ENCODE measurements around the gene RET. TPM values are rescaled to one million over a fixed set of nuclear protein-coding genes. Genes with fewer than 3 reads are reported as not detected.
A peak's percentile ranks its signal among the peaks of the same experiment; 100 is the strongest.

Gene RET
- not detected in 2 replicates for total RNA-seq (2014; rRNA removed; shearing (Covaris generic); ENCODE audit: low replicate concordance)

GRCh38 chr10:43076876-43077420 lies at the start of gene RET:
RET (plus strand) TSS chr10:43077069; CDS start chr10:43077259, 190 bp downstream.
- Histone ChIP-seq H3K36me3 (no peaks in the 10 kb centered on the region), H3K4me3 (peak within 1 kb of the TSS; percentile 36), H3K9me3 (no peaks in the 10 kb centered on the region), H3K27me3 (peaks cover 17% of the 10 kb centered on the region; the same call in 1 of the 2 replicates)
- peak; percentile 52 for DNase-seq

GRCh38 chr10:43027331-43027955 lies 49.4 kb upstream of the RET start:
- no peak for DNase-seq
- H3K4me3 ChIP-seq = no peak overlapping the region
- H3K9me3 ChIP-seq = no peaks in the 10 kb centered on the region; the same call in 1 of the 2 replicates
- no peaks in the 10 kb centered on the region for H3K36me3 ChIP-seq
- H3K27me3 ChIP-seq = no peaks in the 10 kb centered on the region

GRCh38 chr10:43028143-43028542 lies 48.7 kb upstream of the RET start:
- Histone ChIP-seq H3K9me3 (peaks cover 6% of the 10 kb centered on the region), H3K36me3 (no peaks in the 10 kb centered on the region), H3K4me3 (no peak overlapping the region), H3K27me3 (no peaks in the 10 kb centered on the region)
- no peak for DNase-seq

DNA sequence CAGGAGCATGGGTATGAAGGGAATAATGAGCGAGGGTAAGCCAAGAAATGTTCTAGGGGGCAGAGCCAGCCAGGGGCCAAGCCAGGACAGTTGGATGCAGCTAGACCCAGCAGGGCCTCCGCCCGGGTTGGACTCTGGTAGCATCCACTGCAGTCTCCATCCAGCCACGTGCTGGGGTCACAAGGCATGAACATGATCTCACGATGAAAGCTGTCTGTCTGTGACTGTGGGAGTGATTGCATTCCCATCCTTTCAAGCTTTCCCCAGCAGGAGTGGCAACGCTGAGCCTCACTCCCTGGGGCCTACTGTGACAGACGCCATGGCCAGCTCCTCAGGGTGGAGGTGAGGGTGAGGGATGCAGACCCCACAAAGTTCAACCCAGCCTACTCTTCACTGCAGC lies 47.8 kb upstream of the RET start:
- H3K4me3 ChIP-seq = no peak overlapping the region
- no peak for DNase-seq
- no peaks in the 10 kb centered on the region for H3K27me3 ChIP-seq
- H3K36me3 ChIP-seq = no peaks in the 10 kb centered on the region
- H3K9me3 ChIP-seq = peaks cover 9% of the 10 kb centered on the region

GRCh38 chr10:43032613-43033012 lies 44.3 kb upstream of the RET start:
- peaks cover 9% of the 10 kb centered on the region for H3K9me3 ChIP-seq
- H3K36me3 ChIP-seq = no peaks in the 10 kb centered on the region
- no peak overlapping the region for H3K4me3 ChIP-seq
- no peak for DNase-seq
- no peaks in the 10 kb centered on the region for H3K27me3 ChIP-seq

DNA sequence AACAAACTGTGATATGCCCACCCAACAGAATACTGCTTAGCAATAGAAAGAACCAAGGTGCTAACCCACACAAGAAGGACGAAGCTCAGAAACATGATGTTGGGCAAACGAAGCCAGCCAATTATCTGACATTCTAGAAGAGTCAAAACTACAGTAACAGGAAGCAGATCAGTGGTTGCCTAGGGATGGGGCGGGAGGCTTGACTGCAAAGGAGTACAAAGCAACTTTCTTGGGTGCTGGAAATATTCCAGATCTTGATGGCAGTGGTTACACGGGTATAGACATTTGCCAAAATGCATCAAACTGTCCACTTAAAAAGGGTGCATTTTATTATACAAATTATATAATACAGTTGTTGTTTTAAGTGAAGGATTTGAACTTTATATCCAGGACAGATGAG lies 41.1 kb upstream of the RET start:
- H3K4me3 ChIP-seq = no peak overlapping the region
- no peaks in the 10 kb centered on the region for H3K36me3 ChIP-seq
- no peaks in the 10 kb centered on the region for H3K27me3 ChIP-seq
- DNase-seq = no peak
- peaks cover 9% of the 10 kb centered on the region for H3K9me3 ChIP-seq

GRCh38 chr10:43036481-43037428 lies 40.1 kb upstream of the RET start:
- DNase-seq = no peak
- H3K27me3 ChIP-seq = no peaks in the 10 kb centered on the region
- H3K36me3 ChIP-seq = no peaks in the 10 kb centered on the region
- H3K4me3 ChIP-seq = no peak overlapping the region
- H3K9me3 ChIP-seq = peaks cover 9% of the 10 kb centered on the region

- Histone ChIP-seq H3K4me3 (no peak overlapping the region), H3K27me3 (no peaks in the 10 kb centered on the region)
- DNase-seq = no peak
These were observed 39.4 kb upstream of the RET start for GRCh38 chr10:43037440-43037839.

DNA sequence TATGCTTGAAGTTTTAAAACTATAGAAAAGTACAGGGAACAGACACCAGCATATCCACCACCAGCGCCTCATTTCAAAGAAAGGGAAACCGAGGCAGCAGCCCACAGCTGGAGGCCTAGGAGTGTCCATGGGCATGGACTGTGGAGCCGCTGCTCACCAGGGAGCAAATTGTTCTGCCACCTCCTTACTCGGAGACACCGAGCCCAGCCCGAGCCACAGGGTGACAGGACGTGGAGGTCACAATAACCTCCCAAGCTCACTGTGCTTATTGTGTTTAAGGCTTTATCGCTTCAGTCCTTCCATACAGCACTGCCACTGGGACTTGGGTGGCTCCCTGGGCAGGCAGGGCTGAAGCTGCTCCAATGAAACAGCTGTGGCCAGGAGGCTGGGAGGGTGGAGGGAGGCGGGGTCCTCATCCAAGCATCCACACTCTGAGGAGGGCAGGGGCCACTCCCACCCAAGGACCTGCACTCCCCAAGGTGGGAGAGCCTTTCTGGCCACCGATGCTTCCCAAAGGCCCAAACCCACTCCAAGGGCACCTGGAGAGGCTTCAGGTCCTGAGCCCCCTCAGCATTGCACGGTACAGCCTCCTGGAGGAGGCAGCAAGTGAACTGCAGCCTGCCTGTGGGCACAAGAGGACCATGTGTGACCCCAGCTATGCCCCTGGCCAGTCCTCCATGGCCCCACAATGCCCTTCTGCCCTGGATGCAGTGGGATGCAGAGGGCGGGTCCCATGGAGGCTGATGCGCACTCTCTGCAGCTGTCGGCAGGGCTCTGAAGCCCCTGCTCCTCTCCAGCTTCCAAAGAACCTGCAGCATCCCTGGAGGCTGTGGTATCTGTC lies 38.7 kb upstream of the RET start:
- no peak for DNase-seq

More at GRCh38 chr10:43037440-43037839, 39.4 kb upstream of the RET start:
- no peaks in the 10 kb centered on the region for H3K36me3 ChIP-seq
- H3K9me3 ChIP-seq = peaks cover 9% of the 10 kb centered on the region

GRCh38 chr10:43038783-43039623 lies 37.9 kb upstream of the RET start:
- no peaks in the 10 kb centered on the region for H3K27me3 ChIP-seq
- no peaks in the 10 kb centered on the region for H3K36me3 ChIP-seq
- no peak overlapping the region for H3K4me3 ChIP-seq
- no peaks in the 10 kb centered on the region for H3K9me3 ChIP-seq
- no peak for DNase-seq

More for the DNA sequence above, 38.7 kb upstream of the RET start:
- H3K4me3 ChIP-seq = no peak overlapping the region
- H3K36me3 ChIP-seq = no peaks in the 10 kb centered on the region
- peaks cover 2% of the 10 kb centered on the region for H3K9me3 ChIP-seq
- no peaks in the 10 kb centered on the region for H3K27me3 ChIP-seq

DNA sequence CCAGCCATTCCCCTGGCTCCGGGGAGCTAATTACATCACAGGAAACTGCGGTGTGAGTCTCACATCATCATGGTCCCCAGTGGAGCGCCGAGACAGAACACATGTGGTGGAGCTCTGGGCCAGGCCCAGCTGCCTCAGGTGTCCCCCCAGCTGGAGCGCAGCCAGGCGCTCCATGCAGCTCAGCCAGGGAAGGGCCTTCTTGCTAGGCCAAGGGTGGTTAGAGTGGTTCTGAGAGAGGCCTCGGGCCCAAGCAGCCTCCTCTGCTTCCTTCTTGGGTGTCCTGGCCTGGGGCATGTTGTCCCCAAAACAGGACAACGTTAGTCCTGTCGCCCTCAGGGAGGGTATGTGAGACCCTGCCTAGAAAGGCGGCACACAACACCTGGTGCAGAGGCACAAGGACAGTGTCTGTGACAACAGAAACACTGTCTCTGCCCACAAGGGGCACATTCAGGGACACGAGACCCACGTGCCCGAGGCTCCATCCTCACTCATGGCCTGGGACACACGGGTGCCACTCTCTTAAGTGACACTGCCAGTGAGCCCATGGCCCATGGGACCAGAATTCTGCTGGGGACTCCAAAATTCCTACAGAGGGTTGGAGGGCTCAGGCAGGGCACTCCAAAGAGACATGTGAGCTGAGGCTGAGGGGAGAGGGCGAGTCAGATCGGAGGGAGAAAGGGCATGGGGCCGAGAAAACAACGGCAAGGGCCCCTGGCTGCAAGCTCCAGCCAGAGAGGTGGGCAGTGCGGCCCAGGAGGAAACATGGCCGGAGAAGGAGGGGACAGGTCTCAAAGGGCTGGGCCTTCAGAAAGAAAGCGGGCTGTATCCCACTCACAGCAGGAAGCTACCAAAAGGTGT lies 37.0 kb upstream of the RET start:
- H3K9me3 ChIP-seq = no peaks in the 10 kb centered on the region
- no peak for DNase-seq
- H3K36me3 ChIP-seq = no peaks in the 10 kb centered on the region
- H3K27me3 ChIP-seq = no peaks in the 10 kb centered on the region
- no peak overlapping the region for H3K4me3 ChIP-seq

DNA sequence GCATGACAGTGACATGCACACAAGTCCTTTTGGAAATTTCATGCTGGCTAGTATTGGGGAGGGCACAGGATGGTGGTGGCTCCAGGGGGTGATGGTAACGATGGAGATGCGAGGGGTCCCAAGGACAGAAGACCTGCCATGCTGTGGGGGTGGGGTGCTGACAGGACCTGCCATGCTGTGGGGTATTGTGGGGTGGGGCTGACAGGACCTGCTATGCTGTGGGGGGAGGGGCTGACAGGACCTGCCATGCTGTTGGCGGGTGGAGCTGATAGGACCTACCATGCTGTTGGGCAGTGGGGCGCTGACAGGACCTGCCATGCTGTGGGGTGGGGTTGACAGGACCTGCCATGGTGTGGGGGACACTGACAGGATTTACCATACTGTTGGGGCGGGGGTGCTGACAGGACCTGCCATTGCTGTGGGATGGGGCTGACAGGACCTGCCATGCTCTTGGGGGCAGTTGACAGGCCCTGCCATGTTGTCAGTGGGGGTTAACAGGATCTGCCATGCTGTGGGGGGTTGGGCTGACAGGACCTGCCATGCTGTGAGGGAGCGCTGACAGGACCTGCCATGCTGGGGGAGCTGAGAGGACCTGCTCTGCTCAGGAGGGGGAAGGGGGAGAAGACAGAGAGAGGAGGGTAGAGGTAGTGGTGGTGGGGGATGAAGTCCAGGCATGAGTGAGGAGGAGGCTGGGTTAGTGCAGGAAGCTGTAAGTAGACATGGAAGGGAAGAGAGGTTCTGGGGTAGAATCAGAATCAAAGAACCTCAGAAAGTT lies 36.2 kb upstream of the RET start:
- Histone ChIP-seq H3K4me3 (no peak overlapping the region), H3K9me3 (no peaks in the 10 kb centered on the region), H3K36me3 (no peaks in the 10 kb centered on the region), H3K27me3 (no peaks in the 10 kb centered on the region)
- DNase-seq = no peak

- no peaks in the 10 kb centered on the region for H3K9me3 ChIP-seq
- no peaks in the 10 kb centered on the region for H3K27me3 ChIP-seq
- DNase-seq = no peak
These were observed 35.2 kb upstream of the RET start for GRCh38 chr10:43041422-43042342.

More at GRCh38 chr10:43041422-43042342, 35.2 kb upstream of the RET start:
- Histone ChIP-seq H3K36me3 (no peaks in the 10 kb centered on the region), H3K4me3 (no peak overlapping the region)
